HEK293 (cell line): ENCODE data around the gene RPS27.

ENCODE experiments used
- ATF2 ChIP-seq: fragments of 450-650 bp; formaldehyde crosslinking; IDR thresholded peaks from 2 replicates; pipeline ENCODE4 v1.5.1; 2016; ENCODE audit warnings: missing biosample characterization, missing genetic modification characterization, low read depth
- BCL11B ChIP-seq: fragments of 450-650 bp; formaldehyde crosslinking; IDR thresholded peaks from 2 replicates; pipeline ENCODE4 v1.5.1; 2016; ENCODE audit warnings: low read depth, missing biosample characterization, missing genetic modification characterization
- GLI2 ChIP-seq: fragments of 450-650 bp; formaldehyde crosslinking; IDR thresholded peaks from 2 replicates; pipeline ENCODE4; 2017; ENCODE audit warnings: missing biosample characterization, missing genetic modification characterization, low read depth, borderline replicate concordance
- INSM2 ChIP-seq: fragments of 450-650 bp; formaldehyde crosslinking; IDR thresholded peaks from 2 replicates; pipeline ENCODE4 v1.5.1; 2016; ENCODE audit warnings: missing biosample characterization, missing genetic modification characterization
- KLF8 ChIP-seq: fragments of 450-650 bp; formaldehyde crosslinking; IDR thresholded peaks from 2 replicates; pipeline ENCODE4 v1.5.1; 2016; ENCODE audit warnings: missing biosample characterization, missing genetic modification characterization
- PRDM4 ChIP-seq: fragments of 450-650 bp; formaldehyde crosslinking; IDR thresholded peaks from 2 replicates; pipeline ENCODE4 v1.5.1; 2017; ENCODE audit warnings: missing biosample characterization, missing genetic modification characterization
- ZBTB26 ChIP-seq: fragments of 450-650 bp; formaldehyde crosslinking; optimal IDR thresholded peaks from 2 replicates; pipeline ENCODE3; 2016; ENCODE audit warnings: missing biosample characterization, mild to moderate bottlenecking, missing genetic modification characterization
- ZEB2 ChIP-seq: fragments of 450-650 bp; formaldehyde crosslinking; IDR thresholded peaks from 2 replicates; pipeline ENCODE4 v1.5.1; 2016; ENCODE audit warnings: missing biosample characterization, missing genetic modification characterization
- ZFP41 ChIP-seq: fragments of 450-650 bp; formaldehyde crosslinking; IDR thresholded peaks from 2 replicates; pipeline ENCODE4 v1.5.1; 2016; ENCODE audit warnings: missing biosample characterization, missing genetic modification characterization, borderline replicate concordance
- ZNF155 ChIP-seq: fragments of 450-650 bp; formaldehyde crosslinking; IDR thresholded peaks from 2 replicates; pipeline ENCODE4 v1.5.1; 2016; ENCODE audit warnings: missing biosample characterization, missing genetic modification characterization
- ZNF16 ChIP-seq: fragments of 450-650 bp; formaldehyde crosslinking; IDR thresholded peaks from 2 replicates; pipeline ENCODE4 v1.5.1; 2016; ENCODE audit warnings: low read depth, missing biosample characterization, missing genetic modification characterization
- ZNF2 ChIP-seq: fragments of 450-650 bp; formaldehyde crosslinking; IDR thresholded peaks from 2 replicates; pipeline ENCODE4 v1.5.1; 2016; ENCODE audit warnings: missing biosample characterization, missing genetic modification characterization
- ZNF274 ChIP-seq, 2 experiments: fragments of 200-500 bp in 1 of 2; fragments of 450-650 bp in 1 of 2; sonication (Bioruptor generic) in 1 of 2; formaldehyde crosslinking in 1 of 2; IDR thresholded peaks; 2 replicates each; pipeline versions ENCODE4 v1.5.1 to v1.6.1; 2014 to 2016; ENCODE audit warnings: borderline replicate concordance in 1 of 2, inconsistent platforms in 1 of 2, low read length in 1 of 2, missing biosample characterization in 1 of 2, missing genetic modification characterization in 1 of 2
- ZNF514 ChIP-seq: fragments of 450-650 bp; formaldehyde crosslinking; IDR thresholded peaks from 2 replicates; pipeline ENCODE4 v1.5.1; 2016; ENCODE audit warnings: missing biosample characterization, missing genetic modification characterization
- ZNF518A ChIP-seq: fragments of 450-650 bp; formaldehyde crosslinking; conservative IDR thresholded peaks from 2 replicates; pipeline ENCODE4 v1.5.1; 2016; ENCODE audit warnings: low read depth, missing biosample characterization, missing genetic modification characterization
- ZNF560 ChIP-seq: fragments of 450-650 bp; formaldehyde crosslinking; IDR thresholded peaks from 2 replicates; pipeline ENCODE4 v1.5.1; 2017; ENCODE audit warnings: missing biosample characterization, missing genetic modification characterization, borderline replicate concordance
- ZNF561 ChIP-seq: fragments of 450-650 bp; IDR thresholded peaks from 2 replicates; pipeline ENCODE4 v1.5.1; 2018; ENCODE audit warnings: missing biosample characterization, missing genetic modification characterization, borderline replicate concordance
- ZNF629 ChIP-seq: fragments of 450-650 bp; formaldehyde crosslinking; IDR thresholded peaks from 2 replicates; pipeline ENCODE4 v1.5.1; 2017; ENCODE audit warnings: missing biosample characterization, missing genetic modification characterization
- ZNF654 ChIP-seq: fragments of 450-650 bp; formaldehyde crosslinking; IDR thresholded peaks from 2 replicates; pipeline ENCODE4 v1.5.1; 2016; ENCODE audit warnings: low read depth, missing biosample characterization, missing genetic modification characterization
- ZNF704 ChIP-seq: fragments of 450-650 bp; formaldehyde crosslinking; IDR thresholded peaks from 2 replicates; pipeline ENCODE4 v1.5.1; 2016; ENCODE audit warnings: missing biosample characterization, missing genetic modification characterization
- ZSCAN23 ChIP-seq: fragments of 450-650 bp; formaldehyde crosslinking; IDR thresholded peaks from 2 replicates; pipeline ENCODE4 v1.5.1; 2016; ENCODE audit warnings: missing biosample characterization, missing genetic modification characterization
- TF ChIP-seq, protein P1 (sequence below): fragments of 450-650 bp; formaldehyde crosslinking; IDR thresholded peaks from 2 replicates; pipeline ENCODE4 v1.5.1; 2016; ENCODE audit warnings: missing biosample characterization, missing genetic modification characterization

The RPS27 gene

DNA sequence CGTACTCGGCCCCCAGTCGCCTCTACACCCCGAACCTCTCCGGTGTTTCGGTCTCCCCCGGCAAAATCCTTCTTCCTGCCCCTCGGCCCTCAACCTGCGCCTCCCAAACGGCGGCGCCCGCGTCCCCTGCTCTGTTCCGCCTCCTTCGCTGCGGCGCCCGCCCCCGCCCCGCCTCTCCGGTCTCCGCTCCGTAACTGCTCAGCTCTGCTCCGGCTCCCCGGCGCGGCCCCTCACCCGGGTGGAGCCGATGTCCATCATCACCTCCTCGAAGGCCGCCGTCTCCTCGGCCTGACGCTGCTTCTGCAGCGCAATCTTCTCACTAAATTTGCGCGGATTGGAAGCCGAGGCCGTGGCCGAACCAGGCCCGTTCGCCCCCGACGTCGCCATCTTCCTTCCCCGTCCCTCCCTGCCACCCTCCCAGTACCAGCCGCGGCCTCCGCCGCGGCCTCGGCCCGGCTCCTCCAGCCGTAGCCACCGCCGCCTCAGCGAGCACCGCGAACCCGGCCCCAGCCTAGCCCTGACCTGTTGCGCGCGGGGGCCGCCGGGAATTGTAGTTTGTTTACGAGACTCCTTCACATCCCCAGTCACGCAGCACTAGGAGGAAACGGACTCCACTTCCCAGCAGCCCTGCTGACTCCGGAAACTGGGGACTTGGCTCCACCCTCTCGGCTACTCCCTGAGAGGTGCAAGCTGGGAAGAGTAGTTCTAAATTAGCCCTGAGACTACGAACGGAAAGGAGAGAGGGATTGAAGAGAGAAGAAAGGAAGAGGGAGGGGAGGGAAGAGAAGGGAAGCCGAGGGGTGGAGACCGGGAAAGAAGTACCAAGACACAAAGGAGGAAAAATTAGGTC, 32.2 kb upstream of the RPS27 start, which contains the start of gene CRTC2 (continued):
- TF ChIP-seq, protein P1, sequence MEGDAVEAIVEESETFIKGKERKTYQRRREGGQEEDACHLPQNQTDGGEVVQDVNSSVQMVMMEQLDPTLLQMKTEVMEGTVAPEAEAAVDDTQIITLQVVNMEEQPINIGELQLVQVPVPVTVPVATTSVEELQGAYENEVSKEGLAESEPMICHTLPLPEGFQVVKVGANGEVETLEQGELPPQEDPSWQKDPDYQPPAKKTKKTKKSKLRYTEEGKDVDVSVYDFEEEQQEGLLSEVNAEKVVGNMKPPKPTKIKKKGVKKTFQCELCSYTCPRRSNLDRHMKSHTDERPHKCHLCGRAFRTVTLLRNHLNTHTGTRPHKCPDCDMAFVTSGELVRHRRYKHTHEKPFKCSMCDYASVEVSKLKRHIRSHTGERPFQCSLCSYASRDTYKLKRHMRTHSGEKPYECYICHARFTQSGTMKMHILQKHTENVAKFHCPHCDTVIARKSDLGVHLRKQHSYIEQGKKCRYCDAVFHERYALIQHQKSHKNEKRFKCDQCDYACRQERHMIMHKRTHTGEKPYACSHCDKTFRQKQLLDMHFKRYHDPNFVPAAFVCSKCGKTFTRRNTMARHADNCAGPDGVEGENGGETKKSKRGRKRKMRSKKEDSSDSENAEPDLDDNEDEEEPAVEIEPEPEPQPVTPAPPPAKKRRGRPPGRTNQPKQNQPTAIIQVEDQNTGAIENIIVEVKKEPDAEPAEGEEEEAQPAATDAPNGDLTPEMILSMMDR: peak; percentile 75; the same call in 1 of the 2 replicates
- TF ChIP-seq ZFP41 (tag by site-specific recombination) (no peak), ZNF561 (tag by site-specific recombination) (peak; percentile 76; the same call in 1 of the 2 replicates), ZNF629 (tag by site-specific recombination) (no peak), ZNF704 (tag by site-specific recombination) (no peak), ZNF274 (IDR thresholded peaks at IDR 0.05; ENCODE audit: low read length) (no peak), ZNF274 (tag by site-specific recombination; IDR thresholded peaks at IDR 0.05; ENCODE audit: borderline replicate concordance) (no peak), GLI2 (tag by site-specific recombination) (no peak), ZNF155 (tag by site-specific recombination) (no peak), INSM2 (tag by site-specific recombination) (peak; percentile 27; the same call in 1 of the 2 replicates), ZEB2 (tag by site-specific recombination) (peak; percentile 88), ZNF654 (tag by site-specific recombination) (no peak), KLF8 (tag by site-specific recombination) (peak; percentile 100), BCL11B (tag by site-specific recombination) (no peak), ZSCAN23 (tag by site-specific recombination) (0 out of 2 replicates have a peak, but pooled peaks have one; percentile 60), PRDM4 (tag by site-specific recombination) (peak; percentile 27; the same call in 1 of the 2 replicates), ZNF560 (tag by site-specific recombination) (no peak), ZNF2 (peak; percentile 83), ZNF16 (no peak), ZNF514 (tag by site-specific recombination) (no peak), ATF2 (tag by site-specific recombination) (no peak), ZBTB26 (peak; percentile 91), ZNF518A (tag by site-specific recombination) (peak; percentile 44; the same call in 1 of the 2 replicates)
